K562 (cell line): ENCODE results near the gene WSCD2. TPM values are rescaled to one million over a fixed set of nuclear protein-coding genes. Genes with fewer than 3 reads are reported as not detected.
A peak's percentile ranks its signal among the peaks of the same experiment; 100 is the strongest.

ENCODE experiments used
- CBFA2T2 ChIP-seq: fragments of 450-650 bp; conservative IDR thresholded peaks from 2 replicates; pipeline ENCODE4 v1.6.1; 2017; ENCODE audit warnings: mild to moderate bottlenecking
- CUX1 ChIP-seq: fragments of 200-800 bp; sonication (Bioruptor generic); IDR thresholded peaks from 2 replicates; pipeline ENCODE4 v1.6.1; 2016; ENCODE audit warnings: missing genetic modification characterization, missing compliant biosample characterization
- ELK3 ChIP-seq: fragments of 450-650 bp; formaldehyde crosslinking; IDR thresholded peaks from 2 replicates; pipeline ENCODE4 v1.4.0; 2020; ENCODE audit warnings: mild to moderate bottlenecking
- FOXJ2 ChIP-seq: fragments of 200-800 bp; sonication (Bioruptor generic); IDR thresholded peaks from 2 replicates; pipeline ENCODE4 v1.6.1; 2016; ENCODE audit warnings: missing genetic modification characterization, missing compliant biosample characterization
- JUND ChIP-seq, 2 experiments: IDR thresholded peaks; 2 replicates in 1 of 2; 3 replicates in 1 of 2; pipeline ENCODE4 v1.6.1; 2011; ENCODE audit warnings: borderline replicate concordance in 2 of 2, low read depth in 2 of 2, low read length in 2 of 2, improper control_type of control experiment in 1 of 2, missing biosample characterization in 1 of 2, missing genetic modification characterization in 1 of 2, missing genetic modification reagents in 1 of 2
- NFIC ChIP-seq: fragments of 450-650 bp; IDR thresholded peaks from 2 replicates; pipeline ENCODE4 v1.6.1; 2017; ENCODE audit warnings: mild to moderate bottlenecking, inconsistent platforms
- PCBP1 ChIP-seq: fragments of 200-400 bp; formaldehyde crosslinking; IDR thresholded peaks from 2 replicates; pipeline ENCODE4 v1.6.1; 2018; ENCODE audit warnings: mild to moderate bottlenecking, low read depth, low read length; ENCODE audit not compliant: poor library complexity, severe bottlenecking
- RAD51 ChIP-seq: fragments of 450-650 bp; IDR thresholded peaks from 2 replicates; pipeline ENCODE4 v1.7.1; 2016; ENCODE audit warnings: low read depth, mild to moderate bottlenecking, borderline replicate concordance
- RFX1 ChIP-seq: fragments of 450-650 bp; IDR thresholded peaks from 2 replicates; pipeline ENCODE4 v1.6.1; 2016; ENCODE audit warnings: mild to moderate bottlenecking, moderate library complexity
- SIN3A ChIP-seq, 2 experiments: fragments of 150-350 bp in 1 of 2; IDR thresholded peaks; 2 replicates each; pipeline ENCODE4 v1.6.1; 2011 to 2016; ENCODE audit warnings: borderline replicate concordance in 2 of 2, low read depth in 2 of 2, low read length in 2 of 2, mild to moderate bottlenecking in 2 of 2, moderate library complexity in 2 of 2; ENCODE audit not compliant: control insufficient read depth in 1 of 2
- SIN3B ChIP-seq: fragments of 450-650 bp; IDR thresholded peaks from 2 replicates; pipeline ENCODE4 v1.6.1; 2017; ENCODE audit warnings: low read depth, mild to moderate bottlenecking, moderate library complexity
- SMAD3 ChIP-seq: fragments of 450-650 bp; formaldehyde crosslinking; conservative IDR thresholded peaks from 2 replicates; pipeline ENCODE4 v1.4.0; 2020; ENCODE audit warnings: mild to moderate bottlenecking
- TFE3 ChIP-seq: fragments of 450-650 bp; formaldehyde crosslinking; IDR thresholded peaks from 2 replicates; pipeline ENCODE4 v1.4.0; 2020; ENCODE audit warnings: mild to moderate bottlenecking, mixed read lengths
- ZEB2 ChIP-seq: fragments of 450-650 bp; IDR thresholded peaks from 2 replicates; pipeline ENCODE4 v1.6.1; 2016
- ZNF395 ChIP-seq: fragments of 200-800 bp; sonication (Bioruptor generic); IDR thresholded peaks from 2 replicates; pipeline ENCODE4 v1.6.1; 2017; ENCODE audit warnings: missing genetic modification characterization, missing compliant biosample characterization
- ZNF668 ChIP-seq: fragments of 250-450 bp; sonication (Bioruptor Pico); IDR thresholded peaks from 2 replicates; pipeline ENCODE4 v1.8.0; 2022; ENCODE audit warnings: mild to moderate bottlenecking, inconsistent platforms
- polyA plus RNA-seq, 8 experiments: library from polyadenylated mRNA; depleted of rRNA in 4 of 8; stranded (reverse) in 5 of 8; unstranded in 3 of 8; fragments of >200 nt; fragmentation: Nextera tagmentation in 2 of 8; fragmentation: Illumina TruSeq in 1 of 8; extraction: Ambion mirVana in 2 of 8; extraction: Trizol in 1 of 8; gene quantifications; 2 replicates each; pipeline versions ENCODE4 v1.2.1 to v1.2.3, GENCODE V29; 2011 to 2014; ENCODE audit warnings: inconsistent platforms in 1 of 8, missing spikeins in 1 of 8
- total RNA-seq, 7 experiments: library from RNA; depleted of rRNA in 6 of 7; stranded (reverse); fragments of >200 nt in 6 of 7; fragmentation: Illumina TruSeq in 2 of 7; extraction: Trizol in 2 of 7; gene quantifications; 2 replicates each; pipeline versions ENCODE4 v1.2.1 to v1.2.3, GENCODE V29; 2011 to 2021; ENCODE audit warnings: low replicate concordance in 1 of 7

WSCD2 gene
- total and polyA plus RNA-seq, 9 of the 15 experiments (the other 6 are each of a cell fraction or from before 2014, with no cell fraction given) = 0.72 to 14.1 (median 4.0) TPM

- TF ChIP-seq CUX1 (CRISPR knock-in tag) (peak; percentile 70; the same call in 1 of the 2 replicates), TFE3 (CRISPR knock-in tag) (peak; percentile 72; the same call in 1 of the 2 replicates), SIN3B (no peak), FOXJ2 (tag) (peak; percentile 46; the same call in 1 of the 2 replicates), RFX1 (no peak), NFIC (peak; percentile 76), ZEB2 (peak; percentile 75), JUND (IDR thresholded peaks at IDR 0.05; ENCODE audit: borderline replicate concordance, low read depth, low read length) (peak; percentile 66; the same call in 1 of the 2 replicates), JUND (tag; IDR thresholded peaks at IDR 0.05; ENCODE audit: borderline replicate concordance, low read depth, low read length) (peak; percentile 78; the same call in 2 of the 3 replicates), PCBP1 (no peak), CBFA2T2 (peak; percentile 62), ELK3 (no peak), SMAD3 (CRISPR knock-in tag) (peak; percentile 79), RAD51 (peak; percentile 72), ZNF668 (CRISPR knock-in tag) (no peak), ZNF395 (CRISPR knock-in tag) (peak; percentile 81), SIN3A (IDR thresholded peaks at IDR 0.05; ENCODE audit: borderline replicate concordance in 2 of 2, control insufficient read depth in 1 of 2, low read depth in 2 of 2, low read length in 2 of 2) (no peak)
Measured at GRCh38 chr12:108123402-108123801, 5.7 kb upstream of the WSCD2 start (continued).
